C4-2B (cell line): Measurements from ENCODE around the gene GGT6.

Source experiments
- ZFX ChIP-seq: fragments of 450-650 bp; IDR thresholded peaks from 2 replicates; pipeline ENCODE4 v1.6.1; 2017
- TF ChIP-seq, protein P1 (sequence below): fragments of 450-650 bp; conservative IDR thresholded peaks from 2 replicates; pipeline ENCODE4 v1.5.1; 2017; ENCODE audit warnings: mild to moderate bottlenecking

- TF ChIP-seq, protein P1, sequence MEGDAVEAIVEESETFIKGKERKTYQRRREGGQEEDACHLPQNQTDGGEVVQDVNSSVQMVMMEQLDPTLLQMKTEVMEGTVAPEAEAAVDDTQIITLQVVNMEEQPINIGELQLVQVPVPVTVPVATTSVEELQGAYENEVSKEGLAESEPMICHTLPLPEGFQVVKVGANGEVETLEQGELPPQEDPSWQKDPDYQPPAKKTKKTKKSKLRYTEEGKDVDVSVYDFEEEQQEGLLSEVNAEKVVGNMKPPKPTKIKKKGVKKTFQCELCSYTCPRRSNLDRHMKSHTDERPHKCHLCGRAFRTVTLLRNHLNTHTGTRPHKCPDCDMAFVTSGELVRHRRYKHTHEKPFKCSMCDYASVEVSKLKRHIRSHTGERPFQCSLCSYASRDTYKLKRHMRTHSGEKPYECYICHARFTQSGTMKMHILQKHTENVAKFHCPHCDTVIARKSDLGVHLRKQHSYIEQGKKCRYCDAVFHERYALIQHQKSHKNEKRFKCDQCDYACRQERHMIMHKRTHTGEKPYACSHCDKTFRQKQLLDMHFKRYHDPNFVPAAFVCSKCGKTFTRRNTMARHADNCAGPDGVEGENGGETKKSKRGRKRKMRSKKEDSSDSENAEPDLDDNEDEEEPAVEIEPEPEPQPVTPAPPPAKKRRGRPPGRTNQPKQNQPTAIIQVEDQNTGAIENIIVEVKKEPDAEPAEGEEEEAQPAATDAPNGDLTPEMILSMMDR: no peak
- no peak for TF ChIP-seq ZFX
Measured at GRCh38 chr17:4576729-4577322, 16.4 kb upstream of the GGT6 start.
